ENCODE results near the gene UBTF.

The UBTF gene

GRCh38 chr17:44187131-44187899 lies 32.2 kb downstream of the UBTF start (continued):
- no peak for TF ChIP-seq ZNF843 (tag by site-specific recombination; IDR thresholded peaks at IDR 0.05)

GRCh38 chr17:44186307-44187130 lies 33.0 kb downstream of the UBTF start, which contains the start of gene TMUB2:
Gene TMUB2 (plus strand): TSS chr17:44186972. CDS start chr17:44187709, 737 bp downstream.
- CTCF ChIA-PET: interaction anchor here (0.7 to 2.1 kb wide), 10 partner anchors 11 to 308 kb away, joined by 3 to 16 read pairs (median 4); no protein-coding TSS in a partner anchor
- Histone ChIP-seq H3K4me3 (ENCODE audit: low read depth, low read length) (peak within 1 kb of the TSS; percentile 77), H3K27ac (ENCODE audit: extremely low read depth, low read depth, low read length) (peak within 1 kb of the TSS; percentile 91), H3K4me1 (ENCODE audit: control insufficient read depth, insufficient read depth, low read length) (peaks cover 3% of the 10 kb centered on the region), H3K36me3 (ENCODE audit: control insufficient read depth in 2 of 2, insufficient read depth in 1 of 2, low read length in 2 of 2) (peaks cover 15 to 51% of the 10 kb centered on the region in 2 experiments), H3K9me3 (ENCODE audit: control insufficient read depth, insufficient read depth, low read depth, low read length) (no peaks in the 10 kb centered on the region)
- POLR2A ChIA-PET: interaction anchor here (0.6 to 2.9 kb wide), 31 partner anchors 12 to 317 kb away, joined by 3 to 46 read pairs (median 5); partner anchors contain the start of genes ASB16, ATXN7L3, GPATCH8 and GRN
- TF ChIP-seq ZBTB49 (tag by site-specific recombination; IDR thresholded peaks at IDR 0.05; ENCODE audit: low read depth) (no peak), ZNF626 (tag by site-specific recombination; IDR thresholded peaks at IDR 0.05) (no peak), ZNF404 (tag by site-specific recombination; IDR thresholded peaks at IDR 0.05) (no peak), SP7 (tag by site-specific recombination; IDR thresholded peaks at IDR 0.05) (peak; percentile 54), ZBTB44 (tag by site-specific recombination; IDR thresholded peaks at IDR 0.05) (no peak), ZNF510 (tag by site-specific recombination; IDR thresholded peaks at IDR 0.05; ENCODE audit: insufficient replicate concordance) (no peak), GLIS2 (tag by site-specific recombination; IDR thresholded peaks at IDR 0.05) (0 out of 2 replicates have a peak, but pooled peaks have one; percentile 2), MEIS1 (CRISPR knock-in tag; IDR thresholded peaks at IDR 0.05; ENCODE audit: borderline replicate concordance) (no peak), ZNF23 (tag by site-specific recombination; IDR thresholded peaks at IDR 0.05; ENCODE audit: borderline replicate concordance) (no peak), FEZF1 (tag by site-specific recombination; IDR thresholded peaks at IDR 0.05) (no peak), ZNF350 (tag by site-specific recombination; IDR thresholded peaks at IDR 0.05) (no peak), HOXC10 (CRISPR knock-in tag; IDR thresholded peaks at IDR 0.05) (no peak), ZNF19 (tag by site-specific recombination; IDR thresholded peaks at IDR 0.05; ENCODE audit: low read depth) (no peak), BCL11A (tag by site-specific recombination; IDR thresholded peaks at IDR 0.05; ENCODE audit: low read depth) (no peak), ZFP3 (tag by site-specific recombination; IDR thresholded peaks at IDR 0.05; ENCODE audit: low read depth) (no peak), GLI2 (tag by site-specific recombination; IDR thresholded peaks at IDR 0.05; ENCODE audit: borderline replicate concordance, low read depth) (no peak), ZNF624 (tag by site-specific recombination; IDR thresholded peaks at IDR 0.05) (no peak), ZNF266 (tag by site-specific recombination; IDR thresholded peaks at IDR 0.05; ENCODE audit: low read depth) (no peak), ZNF324 (tag by site-specific recombination; IDR thresholded peaks at IDR 0.05) (0 out of 2 replicates have a peak, but pooled peaks have one; percentile 16), ZNF747 (tag by site-specific recombination; IDR thresholded peaks at IDR 0.05) (no peak), ZNF211 (tag by site-specific recombination; IDR thresholded peaks at IDR 0.05; ENCODE audit: low read depth) (no peak), GLI4 (tag by site-specific recombination; IDR thresholded peaks at IDR 0.05) (no peak), SCRT2 (tag by site-specific recombination; IDR thresholded peaks at IDR 0.05) (no peak), ZNF239 (tag by site-specific recombination; IDR thresholded peaks at IDR 0.05) (no peak), ZNF394 (tag by site-specific recombination; IDR thresholded peaks at IDR 0.05; ENCODE audit: borderline replicate concordance) (no peak), ZNF513 (tag by site-specific recombination; IDR thresholded peaks at IDR 0.05) (no peak), ZNF248 (tag by site-specific recombination; IDR thresholded peaks at IDR 0.05) (no peak)
- TF ChIP-seq, protein P1, sequence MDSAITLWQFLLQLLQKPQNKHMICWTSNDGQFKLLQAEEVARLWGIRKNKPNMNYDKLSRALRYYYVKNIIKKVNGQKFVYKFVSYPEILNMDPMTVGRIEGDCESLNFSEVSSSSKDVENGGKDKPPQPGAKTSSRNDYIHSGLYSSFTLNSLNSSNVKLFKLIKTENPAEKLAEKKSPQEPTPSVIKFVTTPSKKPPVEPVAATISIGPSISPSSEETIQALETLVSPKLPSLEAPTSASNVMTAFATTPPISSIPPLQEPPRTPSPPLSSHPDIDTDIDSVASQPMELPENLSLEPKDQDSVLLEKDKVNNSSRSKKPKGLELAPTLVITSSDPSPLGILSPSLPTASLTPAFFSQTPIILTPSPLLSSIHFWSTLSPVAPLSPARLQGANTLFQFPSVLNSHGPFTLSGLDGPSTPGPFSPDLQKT (IDR thresholded peaks at IDR 0.05; ENCODE audit: borderline replicate concordance, low read depth, low read length): 0 out of 2 replicates have a peak, but pooled peaks have one; percentile 20

Measured in HEK293 (cell line).